ENCODE results near the gene TMEM252. TPM values are rescaled to one million over a fixed set of nuclear protein-coding genes. Genes with fewer than 3 reads are reported as not detected.

The TMEM252 gene
- total RNA-seq, 1 donor from 2014 or later = not detected

DNA sequence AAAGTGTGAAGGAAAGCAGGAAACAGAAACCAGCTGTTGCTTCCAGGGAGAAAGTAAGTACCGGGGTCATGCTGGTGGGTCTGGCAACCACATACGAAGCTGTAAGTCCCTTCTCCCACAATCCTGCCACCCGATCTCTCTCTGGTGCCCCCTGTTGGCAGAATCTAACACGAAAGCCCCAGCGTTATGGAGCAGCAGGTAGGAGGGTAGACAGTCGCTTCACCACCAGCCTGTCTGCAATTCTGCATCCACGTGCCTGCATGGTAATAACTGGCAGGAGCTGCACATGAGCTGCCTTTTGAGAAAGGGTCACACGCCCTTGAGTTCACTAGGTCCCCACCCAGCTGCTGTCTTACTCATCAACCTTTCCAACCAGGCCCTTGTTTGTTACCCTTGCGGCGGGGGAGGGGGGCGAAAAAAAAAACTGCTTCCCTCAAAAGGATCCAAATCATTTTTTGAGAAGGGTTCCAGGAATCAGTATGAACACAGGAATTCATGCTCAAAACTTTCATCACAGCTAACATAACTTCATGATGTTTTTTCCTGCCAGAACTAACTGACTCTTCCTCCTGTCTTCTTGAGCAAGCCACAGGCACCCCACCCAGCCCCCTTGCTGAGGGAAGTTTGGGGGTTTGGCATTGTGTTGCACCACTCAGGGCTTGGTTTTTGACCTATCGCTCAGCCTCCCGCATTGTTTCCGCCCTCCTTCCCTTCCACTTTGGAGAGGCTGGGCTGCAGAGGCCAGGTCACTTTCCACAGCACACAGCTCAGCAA is 19.6 kb upstream of the TMEM252 start:
- Histone ChIP-seq H3K9me3 (ENCODE audit: low read depth) (no peaks in the 10 kb centered on the region), H3K27ac (no peak overlapping the region), H3K36me3 (no peaks in the 10 kb centered on the region), H3K4me1 (peaks cover 18% of the 10 kb centered on the region), H3K4me2 (no peak overlapping the region), H3K79me2 (ENCODE audit: low read depth) (no peaks in the 10 kb centered on the region), H3K4me3 (no peak overlapping the region), H3K9ac (no peak overlapping the region), H3K27me3 (peaks cover 68% of the 10 kb centered on the region), H2AFZ (replicated peaks) (no peak overlapping the region), H3F3A (ENCODE audit: low read depth) (peaks cover 8% of the 10 kb centered on the region), H4K20me1 (ENCODE audit: low read depth) (no peaks in the 10 kb centered on the region)
- H3K4me3 Mint-ChIP-seq = no peak overlapping the region
- no peak overlapping the region for H3K27ac Mint-ChIP-seq
- peak; percentile 53 for DNase-seq (ENCODE audit: low spot score)
- H3K36me3 Mint-ChIP-seq = no peaks in the 10 kb centered on the region
- no peaks in the 10 kb centered on the region for H3K9me3 Mint-ChIP-seq
- H3K4me1 Mint-ChIP-seq = peaks cover 33% of the 10 kb centered on the region
- TF ChIP-seq, protein P1, sequence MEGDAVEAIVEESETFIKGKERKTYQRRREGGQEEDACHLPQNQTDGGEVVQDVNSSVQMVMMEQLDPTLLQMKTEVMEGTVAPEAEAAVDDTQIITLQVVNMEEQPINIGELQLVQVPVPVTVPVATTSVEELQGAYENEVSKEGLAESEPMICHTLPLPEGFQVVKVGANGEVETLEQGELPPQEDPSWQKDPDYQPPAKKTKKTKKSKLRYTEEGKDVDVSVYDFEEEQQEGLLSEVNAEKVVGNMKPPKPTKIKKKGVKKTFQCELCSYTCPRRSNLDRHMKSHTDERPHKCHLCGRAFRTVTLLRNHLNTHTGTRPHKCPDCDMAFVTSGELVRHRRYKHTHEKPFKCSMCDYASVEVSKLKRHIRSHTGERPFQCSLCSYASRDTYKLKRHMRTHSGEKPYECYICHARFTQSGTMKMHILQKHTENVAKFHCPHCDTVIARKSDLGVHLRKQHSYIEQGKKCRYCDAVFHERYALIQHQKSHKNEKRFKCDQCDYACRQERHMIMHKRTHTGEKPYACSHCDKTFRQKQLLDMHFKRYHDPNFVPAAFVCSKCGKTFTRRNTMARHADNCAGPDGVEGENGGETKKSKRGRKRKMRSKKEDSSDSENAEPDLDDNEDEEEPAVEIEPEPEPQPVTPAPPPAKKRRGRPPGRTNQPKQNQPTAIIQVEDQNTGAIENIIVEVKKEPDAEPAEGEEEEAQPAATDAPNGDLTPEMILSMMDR (IDR thresholded peaks at IDR 0.05) = peak; percentile 62
- no peak for TF ChIP-seq EZH2phosphoT487 (IDR thresholded peaks at IDR 0.05)
- H3K27me3 Mint-ChIP-seq (ENCODE audit: insufficient read depth, low read depth) = peaks cover 6% of the 10 kb centered on the region

DNA sequence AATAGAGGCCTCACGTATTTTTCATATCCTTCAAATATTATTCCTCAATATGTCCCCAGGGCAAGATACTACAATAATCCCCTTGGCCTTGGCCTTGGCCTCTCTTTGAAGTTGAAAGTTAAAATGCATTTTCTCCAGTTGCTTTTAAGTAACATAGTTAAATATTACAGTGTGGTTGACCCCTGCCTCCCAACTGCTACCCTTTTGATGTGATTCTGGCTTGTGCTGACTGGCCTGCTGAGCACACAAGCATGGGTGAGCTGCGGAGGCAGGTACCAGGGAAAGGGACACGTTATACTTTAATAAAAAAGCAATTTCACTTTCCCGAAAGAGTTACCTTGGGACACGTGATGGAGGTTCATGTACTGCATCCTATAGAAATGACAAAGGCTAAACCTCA is 17.9 kb upstream of the TMEM252 start:
- peaks cover 6% of the 10 kb centered on the region for H3K27me3 Mint-ChIP-seq (ENCODE audit: insufficient read depth, low read depth)
- Histone ChIP-seq H3K27me3 (peaks cover 63% of the 10 kb centered on the region), H3K4me3 (no peak overlapping the region), H2AFZ (replicated peaks) (no peak overlapping the region), H3K9me3 (ENCODE audit: low read depth) (no peaks in the 10 kb centered on the region), H3K9ac (no peak overlapping the region), H3K79me2 (ENCODE audit: low read depth) (no peaks in the 10 kb centered on the region), H3F3A (ENCODE audit: low read depth) (peaks cover 10% of the 10 kb centered on the region), H4K20me1 (ENCODE audit: low read depth) (no peaks in the 10 kb centered on the region), H3K36me3 (no peaks in the 10 kb centered on the region), H3K4me1 (peaks cover 33% of the 10 kb centered on the region), H3K4me2 (no peak overlapping the region), H3K27ac (no peak overlapping the region)
- H3K4me1 Mint-ChIP-seq = peaks cover 47% of the 10 kb centered on the region
- H3K4me3 Mint-ChIP-seq = no peak overlapping the region
- DNase-seq (ENCODE audit: low spot score) = no peak
- H3K27ac Mint-ChIP-seq = no peak overlapping the region
- no peaks in the 10 kb centered on the region for H3K36me3 Mint-ChIP-seq
- TF ChIP-seq EZH2 (IDR thresholded peaks at IDR 0.05) = no peak
- TF ChIP-seq EZH2phosphoT487 (IDR thresholded peaks at IDR 0.05) = no peak
- TF ChIP-seq, protein P1 (IDR thresholded peaks at IDR 0.05) = no peak
- H3K9me3 Mint-ChIP-seq = no peaks in the 10 kb centered on the region

DNA sequence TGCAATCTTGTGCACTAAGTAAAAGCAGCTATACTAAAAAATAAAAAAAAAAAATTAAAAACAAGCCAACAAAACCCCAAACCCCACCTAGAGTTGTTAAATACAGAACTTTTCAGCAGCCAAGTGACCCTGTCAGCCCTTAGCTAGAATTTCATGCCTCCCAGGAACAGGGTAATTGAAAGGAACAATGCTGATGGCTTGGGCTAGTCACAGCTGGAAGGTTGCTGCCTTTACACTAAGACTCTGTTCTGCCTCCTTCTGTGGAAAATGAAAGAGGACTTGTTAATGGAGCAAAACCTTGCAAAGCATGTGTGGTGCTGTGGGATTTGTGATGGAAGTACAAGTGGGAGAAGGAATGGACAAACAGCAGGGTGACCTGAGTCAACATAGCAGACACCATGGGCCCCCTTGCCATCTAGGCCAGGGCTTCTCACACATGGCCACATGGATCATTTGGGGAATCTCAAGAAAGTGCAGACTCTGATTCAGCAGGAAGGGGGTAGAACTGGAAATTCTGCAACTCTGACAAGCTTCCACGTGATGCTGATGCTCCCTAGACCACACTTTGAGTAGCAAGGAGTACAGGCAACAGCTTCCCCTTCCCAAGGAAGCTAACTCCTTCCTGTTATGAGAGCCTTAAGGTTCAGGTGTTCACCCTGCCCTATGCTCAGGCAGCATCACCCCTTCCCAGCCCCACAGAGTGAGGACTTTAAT is 14.9 kb upstream of the TMEM252 start:
- H3K9me3 ChIP-seq (ENCODE audit: low read depth) = no peaks in the 10 kb centered on the region
- DNase-seq (ENCODE audit: low spot score) = peak; percentile 72
- TF ChIP-seq EZH2phosphoT487 (IDR thresholded peaks at IDR 0.05) = no peak
- TF ChIP-seq, protein P1 (IDR thresholded peaks at IDR 0.05) = no peak
- no peak for TF ChIP-seq EZH2 (IDR thresholded peaks at IDR 0.05)
- no peak overlapping the region for H2AFZ ChIP-seq (replicated peaks)
- H3K79me2 ChIP-seq (ENCODE audit: low read depth) = no peaks in the 10 kb centered on the region
- H3K36me3 ChIP-seq = no peaks in the 10 kb centered on the region
- peaks cover 10% of the 10 kb centered on the region for H3F3A ChIP-seq (ENCODE audit: low read depth)
- Mint-ChIP-seq H3K9me3 (no peaks in the 10 kb centered on the region), H3K36me3 (no peaks in the 10 kb centered on the region), H3K4me1 (peaks cover 48% of the 10 kb centered on the region), H3K27ac (peak overlapping the region; percentile 44), H3K4me3 (no peak overlapping the region), H3K27me3 (ENCODE audit: insufficient read depth, low read depth) (peaks cover 6% of the 10 kb centered on the region)
- peaks cover 27% of the 10 kb centered on the region for H3K4me1 ChIP-seq
- peak overlapping the region; percentile 32 for H3K27ac ChIP-seq
- peaks cover 67% of the 10 kb centered on the region for H3K27me3 ChIP-seq
- H3K4me3 ChIP-seq = no peak overlapping the region
- H4K20me1 ChIP-seq (ENCODE audit: low read depth) = no peaks in the 10 kb centered on the region
- H3K9ac ChIP-seq = no peak overlapping the region
- H3K4me2 ChIP-seq = peak overlapping the region; percentile 35

All from neural progenitor cell (in vitro differentiated cells).